ENCODE results near the gene CT45A8.
A peak's percentile ranks its signal among the peaks of the same experiment; 100 is the strongest.
"Not testable (repeated sequence)": the region's sequence is repeated elsewhere in the genome, so short reads cannot be mapped to it uniquely, and the experiment has no call there.

CT45A8 gene

GRCh38 chrX:135854438-135854837 is at the start of gene CT45A8:
Gene CT45A8, minus strand, starts transcription at chrX:135854538. Its CDS starts 3,755 bp downstream, at chrX:135850783.
- not testable (repeated sequence) for DNase-seq

GRCh38 chrX:135893294-135893817 is 39.0 kb upstream of the CT45A8 start, which contains the start of the genes CT45A10 and SAGE1:
Gene CT45A10, minus strand, starts transcription at chrX:135893444. Its CDS starts 8,100 bp downstream, at chrX:135885344.
Gene SAGE1, plus strand, starts transcription at chrX:135893716. Its CDS starts 2,527 bp downstream, at chrX:135896243.
- DNase-seq: peak; percentile 83

DNA sequence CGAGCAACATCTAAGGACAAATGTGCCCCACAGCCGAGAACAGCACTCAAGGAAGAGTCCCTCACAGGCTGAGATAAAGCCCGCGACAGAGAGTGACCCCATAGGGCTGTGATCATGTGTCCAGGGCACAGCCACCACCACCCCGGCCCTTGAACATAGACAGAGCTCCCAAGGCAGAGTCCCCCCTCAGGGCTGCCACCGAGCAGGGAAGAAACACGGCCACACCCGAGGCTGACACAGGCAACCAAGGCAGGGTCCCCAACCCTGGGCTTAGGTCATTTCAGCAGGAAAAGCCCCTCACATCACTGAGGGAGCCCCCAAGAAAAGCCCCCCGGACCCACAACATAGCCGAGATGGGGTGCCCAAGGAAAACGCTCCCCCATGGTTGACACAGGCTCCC is 38.4 kb upstream of the CT45A8 start:
- no peak for DNase-seq

DNA sequence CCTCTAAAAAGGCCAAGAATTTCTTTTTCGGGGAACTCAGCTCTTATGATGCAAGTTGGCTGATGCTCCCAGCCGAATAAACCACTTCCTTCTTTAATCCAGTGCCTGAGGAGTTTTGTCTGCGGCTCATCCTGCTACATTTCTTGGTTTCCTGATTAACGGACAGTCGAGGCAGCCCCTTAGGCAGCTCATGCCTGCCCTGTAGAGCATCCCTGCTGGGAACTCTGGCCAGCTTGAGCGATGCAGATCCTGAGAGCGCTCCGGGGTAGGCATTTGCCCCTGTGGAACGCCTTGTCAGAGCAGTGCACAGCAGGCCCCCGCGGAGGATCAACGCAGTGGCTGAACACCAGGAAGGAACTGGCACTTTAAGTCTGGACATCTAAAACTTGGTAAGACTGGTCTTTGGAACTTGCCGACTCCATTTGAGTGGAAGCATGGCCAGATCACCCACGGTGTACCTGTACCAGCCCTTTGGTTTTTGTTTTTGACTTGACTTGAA is 35.8 kb upstream of the CT45A8 start:
- DNase-seq: no peak

DNA sequence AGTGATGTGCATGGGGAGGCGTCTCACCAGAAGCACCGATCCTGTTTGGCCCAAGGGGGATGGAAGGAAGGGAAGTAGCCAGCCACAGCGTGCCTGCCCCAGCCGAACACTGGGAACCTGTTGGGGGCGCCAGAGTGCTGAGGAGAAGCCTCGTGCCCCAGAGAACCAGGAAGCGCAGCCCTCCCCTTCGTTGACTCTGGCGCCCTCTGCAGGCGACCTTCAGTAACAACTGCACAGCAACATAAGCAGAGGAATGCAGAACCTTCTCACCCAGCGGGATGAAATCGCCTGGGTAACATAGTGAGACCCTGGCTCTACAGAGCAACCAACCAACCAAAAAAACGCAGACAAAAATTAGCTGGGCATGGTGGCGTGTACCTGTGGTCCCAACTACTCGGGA is 34.6 kb upstream of the CT45A8 start:
- peak; percentile 78 for DNase-seq

GRCh38 chrX:135888230-135888629 is 33.9 kb upstream of the CT45A8 start:
- DNase-seq: not testable (repeated sequence)

- not testable (repeated sequence) for DNase-seq
Observed at GRCh38 chrX:135882741-135883140, 28.4 kb upstream of the CT45A8 start.

DNA sequence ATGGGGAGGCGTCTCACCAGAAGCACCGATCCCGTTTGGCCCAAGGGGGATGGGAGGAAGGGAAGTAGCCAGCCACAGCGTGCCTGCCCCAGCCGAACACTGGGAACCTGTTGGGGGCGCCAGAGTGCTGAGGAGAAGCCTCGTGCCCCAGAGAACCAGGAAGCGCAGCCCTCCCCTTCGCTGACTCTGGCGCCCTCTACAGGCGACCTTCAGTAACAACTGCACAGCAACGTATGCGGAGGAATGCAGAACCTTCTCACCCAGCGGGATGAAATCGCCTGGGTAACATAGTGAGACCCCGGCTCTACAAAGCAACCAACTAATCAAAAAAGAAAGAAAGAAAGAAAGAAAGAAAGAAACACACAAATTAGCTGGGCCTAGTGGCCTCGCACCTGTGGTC is 17.4 kb upstream of the CT45A8 start, which contains the start of gene CT45A9:
CT45A9 (minus strand) TSS at position 101 of the 400 bp plus-strand sequence. CDS start 3,751 bp downstream, outside the sequence.
- DNase-seq: not testable (repeated sequence)

GRCh38 chrX:135837180-135837579 is 17.2 kb downstream of the CT45A8 start, which contains the start of gene CT45A7:
Gene CT45A7, minus strand, starts transcription at chrX:135837280. Its CDS starts 3,747 bp downstream, at chrX:135833533.
- not testable (repeated sequence) for DNase-seq

GRCh38 chrX:135819912-135820311 is 34.4 kb downstream of the CT45A8 start, which contains the start of gene CT45A2:
Gene CT45A2, minus strand, starts transcription at chrX:135820012. Its CDS starts 3,747 bp downstream, at chrX:135816265.
- not testable (repeated sequence) for DNase-seq

DNA sequence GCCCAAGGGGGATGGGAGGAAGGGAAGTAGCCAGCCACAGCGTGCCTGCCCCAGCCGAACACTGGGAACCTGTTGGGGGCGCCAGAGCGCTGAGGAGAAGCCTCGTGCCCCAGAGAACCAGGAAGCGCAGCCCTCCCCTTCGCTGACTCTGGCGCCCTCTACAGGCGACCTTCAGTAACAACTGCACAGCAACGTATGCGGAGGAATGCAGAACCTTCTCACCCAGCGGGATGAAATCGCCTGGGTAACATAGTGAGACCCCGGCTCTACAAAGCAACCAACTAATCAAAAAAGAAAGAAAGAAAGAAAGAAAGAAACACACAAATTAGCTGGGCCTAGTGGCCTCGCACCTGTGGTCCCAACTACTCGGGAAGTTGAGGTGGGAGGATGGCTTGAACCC is 51.7 kb downstream of the CT45A8 start, which contains the start of gene CT45A6:
CT45A6 (minus strand) TSS at position 101 of the 400 bp plus-strand sequence. CDS start 3,794 bp downstream, outside the sequence.
- DNase-seq: not testable (repeated sequence)

Data from DMS53 (cell line).